ENCODE measurements around the gene AMPH.
"Not testable (repeated sequence)": the region's sequence is repeated elsewhere in the genome, so short reads cannot be mapped to it uniquely, and the experiment has no call there.

DNA sequence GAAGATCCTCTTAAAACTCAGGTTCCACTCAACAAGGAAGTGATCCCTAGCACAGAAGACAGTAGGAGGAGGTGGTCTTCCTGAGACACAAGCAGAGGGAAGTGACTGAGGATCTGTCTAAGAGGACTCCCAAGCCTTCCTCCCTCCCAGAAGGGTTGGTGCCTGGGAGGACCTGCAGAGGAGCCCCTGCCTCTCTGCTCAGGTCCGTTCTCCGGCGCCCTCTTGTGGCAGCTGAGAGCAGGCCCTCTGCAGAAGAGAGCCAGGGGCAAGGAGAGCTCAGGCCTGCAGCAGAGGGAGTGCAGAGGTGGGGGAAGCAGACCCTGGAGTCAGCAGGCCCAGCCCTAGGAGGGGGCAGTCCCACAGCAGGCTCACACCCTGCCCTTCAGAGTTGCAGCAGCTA is 267.8 kb downstream of the AMPH start:
- TF ChIP-seq, protein P1, sequence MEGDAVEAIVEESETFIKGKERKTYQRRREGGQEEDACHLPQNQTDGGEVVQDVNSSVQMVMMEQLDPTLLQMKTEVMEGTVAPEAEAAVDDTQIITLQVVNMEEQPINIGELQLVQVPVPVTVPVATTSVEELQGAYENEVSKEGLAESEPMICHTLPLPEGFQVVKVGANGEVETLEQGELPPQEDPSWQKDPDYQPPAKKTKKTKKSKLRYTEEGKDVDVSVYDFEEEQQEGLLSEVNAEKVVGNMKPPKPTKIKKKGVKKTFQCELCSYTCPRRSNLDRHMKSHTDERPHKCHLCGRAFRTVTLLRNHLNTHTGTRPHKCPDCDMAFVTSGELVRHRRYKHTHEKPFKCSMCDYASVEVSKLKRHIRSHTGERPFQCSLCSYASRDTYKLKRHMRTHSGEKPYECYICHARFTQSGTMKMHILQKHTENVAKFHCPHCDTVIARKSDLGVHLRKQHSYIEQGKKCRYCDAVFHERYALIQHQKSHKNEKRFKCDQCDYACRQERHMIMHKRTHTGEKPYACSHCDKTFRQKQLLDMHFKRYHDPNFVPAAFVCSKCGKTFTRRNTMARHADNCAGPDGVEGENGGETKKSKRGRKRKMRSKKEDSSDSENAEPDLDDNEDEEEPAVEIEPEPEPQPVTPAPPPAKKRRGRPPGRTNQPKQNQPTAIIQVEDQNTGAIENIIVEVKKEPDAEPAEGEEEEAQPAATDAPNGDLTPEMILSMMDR (conservative IDR thresholded peaks at IDR 0.05 in 1 of 2, IDR thresholded peaks at IDR 0.05 in 1 of 2; ENCODE audit: low read depth in 1 of 2, low read length in 2 of 2): peak; percentile 38 to 41
- not testable (repeated sequence) for TF ChIP-seq EZH2 (IDR thresholded peaks at IDR 0.05; ENCODE audit: low read length, missing control alignments)
